GM10248 (cell line): ENCODE measurements around the gene MMS19.

ENCODE experiments used
- CTCF ChIA-PET: fragments of 300-600 bp; sonication (Branson Sonifier 250); formaldehyde crosslinking; extraction: SDS; loops from one replicate; lab custom pipeline; 2021; ENCODE audit warnings: antibody characterized with exemption; lab: Yijun Ruan, JAX
- POLR2A ChIA-PET: fragments of 350-650 bp; sonication (Branson Sonifier 250); formaldehyde crosslinking; extraction: SDS; loops from one replicate; lab custom pipeline; 2020; ENCODE audit warnings: antibody characterized with exemption; lab: Yijun Ruan, JAX
- DNase-seq: peaks from one replicate; pipeline ENCODE4 v3.0.0; 2012; ENCODE audit errors: extremely low spot score
- TF ChIP-seq, protein P1 (sequence below): IDR thresholded peaks from 2 replicates; pipeline ENCODE4 v1.5.1; 2012; ENCODE audit warnings: mild to moderate bottlenecking, low read depth; ENCODE audit errors: extremely low read depth, missing control alignments, control extremely low read depth

The MMS19 gene

DNA sequence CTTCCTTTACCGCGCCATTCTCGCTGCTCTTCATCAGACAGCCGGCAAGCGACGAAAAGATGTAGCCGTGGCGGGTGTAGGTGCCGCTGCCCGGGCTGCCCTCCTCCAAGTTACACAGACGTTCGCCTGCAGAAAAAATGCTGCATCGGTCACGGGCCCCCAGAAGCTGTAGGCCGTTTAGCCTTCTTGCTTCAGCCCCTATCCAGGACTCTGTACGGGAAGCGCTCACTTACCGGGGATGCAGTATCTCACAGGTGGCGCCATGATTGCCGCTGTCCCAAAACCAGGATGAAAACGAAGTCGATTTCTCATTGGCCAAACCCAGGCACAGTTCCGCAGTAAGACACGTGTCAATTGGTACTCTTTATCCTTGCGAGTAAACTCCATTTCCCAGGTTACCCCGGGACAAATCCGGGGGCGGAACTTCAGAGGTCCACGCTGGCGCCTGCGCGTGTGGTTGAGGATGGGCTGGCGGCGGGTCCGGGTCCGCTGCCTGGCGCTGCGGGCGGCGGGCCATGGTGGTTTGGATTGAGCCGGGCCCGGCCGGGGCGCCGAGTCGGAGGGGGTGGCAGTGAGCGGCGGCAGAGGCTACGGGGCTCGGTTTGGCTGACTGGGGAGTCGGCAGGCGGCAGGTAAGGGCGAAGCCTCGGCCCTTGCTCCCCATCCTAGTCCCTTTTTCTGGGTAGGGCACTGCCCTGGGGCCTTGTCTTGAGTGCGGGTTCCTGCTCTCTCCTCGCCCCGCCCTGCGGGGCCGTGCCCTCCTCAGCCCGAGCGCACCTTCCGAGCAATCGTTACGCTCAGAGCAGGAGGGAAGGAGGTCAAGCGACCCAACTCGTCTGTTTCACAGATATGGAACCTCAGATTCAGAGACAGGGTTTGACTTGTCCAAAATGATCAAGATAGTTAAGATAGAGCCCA lies 52.2 kb downstream of the MMS19 start, which contains the start of the genes EXOSC1 and ZDHHC16:
EXOSC1 (minus strand) TSS at position 285 of the 918 bp plus-strand sequence; CDS start at position 264, 21 bp downstream.
ZDHHC16 (plus strand) TSS at position 454 of the 918 bp plus-strand sequence. CDS start 5,501 bp downstream, outside the sequence.
- ChIA-PET CTCF (interaction anchor here (1.8 kb wide), 1 partner anchor 12 kb away, joined by 5 read pairs; no protein-coding TSS in a partner anchor), POLR2A (no interaction called here)
- TF ChIP-seq, protein P1, sequence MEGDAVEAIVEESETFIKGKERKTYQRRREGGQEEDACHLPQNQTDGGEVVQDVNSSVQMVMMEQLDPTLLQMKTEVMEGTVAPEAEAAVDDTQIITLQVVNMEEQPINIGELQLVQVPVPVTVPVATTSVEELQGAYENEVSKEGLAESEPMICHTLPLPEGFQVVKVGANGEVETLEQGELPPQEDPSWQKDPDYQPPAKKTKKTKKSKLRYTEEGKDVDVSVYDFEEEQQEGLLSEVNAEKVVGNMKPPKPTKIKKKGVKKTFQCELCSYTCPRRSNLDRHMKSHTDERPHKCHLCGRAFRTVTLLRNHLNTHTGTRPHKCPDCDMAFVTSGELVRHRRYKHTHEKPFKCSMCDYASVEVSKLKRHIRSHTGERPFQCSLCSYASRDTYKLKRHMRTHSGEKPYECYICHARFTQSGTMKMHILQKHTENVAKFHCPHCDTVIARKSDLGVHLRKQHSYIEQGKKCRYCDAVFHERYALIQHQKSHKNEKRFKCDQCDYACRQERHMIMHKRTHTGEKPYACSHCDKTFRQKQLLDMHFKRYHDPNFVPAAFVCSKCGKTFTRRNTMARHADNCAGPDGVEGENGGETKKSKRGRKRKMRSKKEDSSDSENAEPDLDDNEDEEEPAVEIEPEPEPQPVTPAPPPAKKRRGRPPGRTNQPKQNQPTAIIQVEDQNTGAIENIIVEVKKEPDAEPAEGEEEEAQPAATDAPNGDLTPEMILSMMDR = peak; percentile 21
- DNase-seq = peak; percentile 98

DNA sequence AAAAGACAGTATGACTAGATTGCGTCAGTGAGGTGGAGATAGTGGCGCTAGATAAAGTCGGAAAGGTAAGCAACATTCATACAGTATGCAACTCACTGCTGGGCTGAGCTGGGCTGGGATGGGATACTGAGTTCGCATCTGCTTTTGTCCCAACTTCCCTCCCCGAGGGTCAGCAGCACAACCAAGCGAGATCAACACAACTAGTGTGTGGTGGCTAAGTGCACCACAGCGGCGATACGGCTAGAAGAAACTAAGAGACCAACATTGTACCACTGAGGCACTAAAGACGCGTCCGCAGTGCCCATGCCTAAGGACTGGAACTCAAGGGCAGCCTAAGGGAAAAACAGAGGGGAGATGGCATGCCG lies 52.9 kb downstream of the MMS19 start:
- ChIA-PET POLR2A (no interaction called here), CTCF (interaction anchor here (1.0 to 1.8 kb wide), 6 partner anchors 8 to 42 kb away, joined by 3 to 8 read pairs (median 3); no protein-coding TSS in a partner anchor)
- no peak for DNase-seq
- TF ChIP-seq, protein P1 = no peak

DNA sequence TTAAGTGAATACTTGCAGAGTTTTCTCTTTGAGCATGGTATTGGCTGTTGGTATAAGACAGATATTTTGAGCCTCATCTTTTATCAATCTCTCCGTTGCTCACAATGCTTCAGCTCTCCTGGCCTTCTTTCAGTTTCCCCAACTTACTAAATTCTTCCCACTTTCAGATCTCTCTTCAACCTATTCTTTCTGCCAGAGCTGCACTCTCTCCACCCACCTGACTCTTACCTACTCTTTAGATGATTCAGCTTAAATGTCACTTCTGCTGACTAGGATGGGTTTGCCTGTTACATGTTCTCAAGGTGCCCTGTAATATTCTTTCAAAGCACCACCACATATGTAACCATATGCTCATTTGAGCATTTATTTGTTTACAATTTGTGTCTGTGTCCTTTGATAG lies 54.0 kb downstream of the MMS19 start:
- ChIA-PET POLR2A (interaction anchor here (1.1 kb wide), 1 partner anchor 11 kb away, joined by 3 read pairs; no protein-coding TSS in a partner anchor), CTCF (interaction anchor here (0.9 to 1.8 kb wide), 11 partner anchors 9 to 48 kb away, joined by 3 to 8 read pairs (median 3); no protein-coding TSS in a partner anchor)
- TF ChIP-seq, protein P1 = no peak
- DNase-seq = no peak

DNA sequence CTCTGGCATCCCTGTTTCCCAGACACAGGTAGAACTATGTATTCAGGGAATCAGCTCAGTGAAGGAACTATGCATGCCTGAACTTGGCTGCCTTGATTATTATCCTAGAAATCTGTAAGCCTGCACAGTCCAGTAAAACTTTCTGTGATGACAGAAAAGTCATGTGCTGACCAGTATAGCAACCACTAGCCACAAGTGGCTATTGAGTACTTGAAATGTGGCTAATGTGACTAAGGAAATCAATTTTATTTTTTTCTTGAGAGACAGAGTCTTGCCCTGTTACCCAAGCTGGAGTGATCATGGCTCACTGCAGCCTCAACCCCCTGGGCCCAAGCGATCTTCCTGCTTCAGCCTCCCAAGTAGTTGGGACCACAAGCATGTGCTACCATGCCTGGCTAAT lies 55.9 kb downstream of the MMS19 start:
- DNase-seq = no peak
- POLR2A ChIA-PET = no interaction called here
- TF ChIP-seq, protein P1 = no peak
- CTCF ChIA-PET = interaction anchor here (1.0 to 1.9 kb wide), 2 partner anchors 11 to 15 kb away, joined by 4 to 7 read pairs; no protein-coding TSS in a partner anchor

DNA sequence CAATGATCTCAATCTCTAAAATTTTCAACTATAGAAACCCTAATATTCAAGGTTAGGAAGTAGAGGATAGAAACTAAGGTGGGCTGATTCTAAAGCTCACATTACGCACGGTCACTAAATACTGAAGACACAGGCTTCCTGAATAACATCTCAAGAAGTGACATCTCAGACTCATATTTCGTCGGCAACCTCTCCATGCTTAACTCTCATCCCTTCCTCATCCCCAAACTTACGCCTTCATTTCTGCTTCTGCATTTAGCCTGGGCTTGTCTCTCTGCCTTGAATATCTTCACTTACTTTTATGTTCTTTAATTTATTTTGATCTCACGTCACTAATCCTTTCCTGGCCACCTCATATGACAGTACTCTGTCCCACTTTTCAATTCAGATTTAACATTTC lies 63.0 kb downstream of the MMS19 start:
- TF ChIP-seq, protein P1 = no peak
- DNase-seq = no peak
- CTCF ChIA-PET = interaction anchor here (1.0 to 2.1 kb wide), 2 partner anchors 9 to 28 kb away, joined by 3 to 5 read pairs; no protein-coding TSS in a partner anchor
- POLR2A ChIA-PET = interaction anchor here (0.7 kb wide), 1 partner anchor 48 kb away, joined by 3 read pairs; no protein-coding TSS in a partner anchor

DNA sequence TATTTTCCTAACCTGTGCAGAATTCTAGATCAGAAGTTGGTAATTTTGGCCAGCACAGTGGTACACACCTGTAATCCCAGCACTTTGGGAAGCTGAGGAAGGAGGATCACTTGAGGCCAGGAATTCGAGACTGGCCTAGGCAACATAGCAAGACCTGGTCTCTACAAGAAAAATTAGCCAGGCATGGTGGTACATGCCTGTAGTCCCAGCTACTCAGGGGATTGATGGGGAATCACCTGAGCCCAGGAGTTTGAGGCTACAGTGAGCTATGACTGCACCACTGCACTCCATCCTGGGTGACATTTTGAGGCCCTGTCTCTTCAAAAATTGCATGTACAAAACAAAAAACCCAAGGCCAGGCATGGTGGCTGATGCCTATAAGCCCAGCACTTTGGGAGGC lies 63.7 kb downstream of the MMS19 start:
- no peak for DNase-seq
- POLR2A ChIA-PET = interaction anchor here (0.6 to 0.9 kb wide), 3 partner anchors 32 to 571 kb away, joined by 3 to 5 read pairs (median 3); no protein-coding TSS in a partner anchor
- CTCF ChIA-PET = interaction anchor here (1.0 to 2.1 kb wide), 2 partner anchors 10 to 28 kb away, joined by 3 to 5 read pairs; no protein-coding TSS in a partner anchor
- TF ChIP-seq, protein P1 = no peak
